A673 (cell line): ENCODE data around the gene ECHS1.

Experiments
- EZH2 ChIP-seq: fragments of 200-600 bp; sonication (generic); IDR thresholded peaks from 2 replicates; pipeline ENCODE4 v1.6.1; 2017; ENCODE audit warnings: borderline replicate concordance, low read depth, mild to moderate bottlenecking, mixed read lengths, antibody characterized with exemption, low read length; ENCODE audit not compliant: poor library complexity, severe bottlenecking
- TF ChIP-seq, protein P1 (sequence below): fragments of 300-800, 200-600 bp; sonication (generic); conservative IDR thresholded peaks from 2 replicates; pipeline ENCODE4 v1.5.1; 2017; ENCODE audit warnings: low read depth, mild to moderate bottlenecking, antibody characterized with exemption, low read length, moderate library complexity, mixed read lengths

DNA sequence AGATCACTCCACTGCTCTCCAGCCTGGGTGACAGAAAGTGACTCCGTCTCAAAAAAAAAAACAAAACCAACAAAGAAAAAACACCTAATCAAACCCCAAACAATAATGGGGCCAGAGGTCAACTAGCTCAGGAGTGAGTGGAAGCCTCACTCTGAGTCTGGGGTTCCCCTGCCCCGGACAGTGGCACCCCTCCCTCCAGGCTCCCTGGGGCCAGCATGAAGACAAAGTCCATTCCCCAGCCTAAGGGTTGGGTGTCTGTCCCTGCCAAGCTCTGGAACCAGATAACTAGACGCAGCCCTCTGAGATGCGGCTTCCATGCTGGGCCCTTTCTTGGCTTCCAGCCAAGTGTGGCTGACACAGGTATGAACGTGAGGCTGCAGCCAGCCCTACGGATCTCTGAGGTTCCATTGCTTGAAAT is 13.6 kb downstream of the ECHS1 start:
- TF ChIP-seq, protein P1, sequence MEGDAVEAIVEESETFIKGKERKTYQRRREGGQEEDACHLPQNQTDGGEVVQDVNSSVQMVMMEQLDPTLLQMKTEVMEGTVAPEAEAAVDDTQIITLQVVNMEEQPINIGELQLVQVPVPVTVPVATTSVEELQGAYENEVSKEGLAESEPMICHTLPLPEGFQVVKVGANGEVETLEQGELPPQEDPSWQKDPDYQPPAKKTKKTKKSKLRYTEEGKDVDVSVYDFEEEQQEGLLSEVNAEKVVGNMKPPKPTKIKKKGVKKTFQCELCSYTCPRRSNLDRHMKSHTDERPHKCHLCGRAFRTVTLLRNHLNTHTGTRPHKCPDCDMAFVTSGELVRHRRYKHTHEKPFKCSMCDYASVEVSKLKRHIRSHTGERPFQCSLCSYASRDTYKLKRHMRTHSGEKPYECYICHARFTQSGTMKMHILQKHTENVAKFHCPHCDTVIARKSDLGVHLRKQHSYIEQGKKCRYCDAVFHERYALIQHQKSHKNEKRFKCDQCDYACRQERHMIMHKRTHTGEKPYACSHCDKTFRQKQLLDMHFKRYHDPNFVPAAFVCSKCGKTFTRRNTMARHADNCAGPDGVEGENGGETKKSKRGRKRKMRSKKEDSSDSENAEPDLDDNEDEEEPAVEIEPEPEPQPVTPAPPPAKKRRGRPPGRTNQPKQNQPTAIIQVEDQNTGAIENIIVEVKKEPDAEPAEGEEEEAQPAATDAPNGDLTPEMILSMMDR: no peak
- TF ChIP-seq EZH2: no peak
